Measurements from ENCODE around the gene EIF2AK3.

The EIF2AK3 gene

DNA sequence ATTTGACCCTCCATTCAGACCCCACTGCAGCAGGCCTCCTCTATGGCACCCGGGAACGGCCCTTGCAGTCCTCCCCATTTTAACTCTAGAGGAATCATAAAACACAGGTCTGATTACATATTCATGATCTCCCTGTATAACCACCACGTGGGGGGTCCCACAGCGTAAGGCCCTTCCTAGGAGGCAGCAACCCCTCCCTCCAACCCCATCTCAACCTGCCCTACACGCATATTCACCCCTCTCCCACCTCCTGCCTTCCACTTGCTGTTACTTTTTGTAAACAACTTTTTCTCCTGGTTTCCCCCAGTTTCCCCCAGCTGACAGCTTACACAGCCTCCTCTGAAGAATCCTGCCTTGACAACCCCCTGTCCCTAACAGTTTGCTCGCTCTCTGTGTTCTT is 89.6 kb downstream of the EIF2AK3 start:
- DNase-seq: no peak

DNA sequence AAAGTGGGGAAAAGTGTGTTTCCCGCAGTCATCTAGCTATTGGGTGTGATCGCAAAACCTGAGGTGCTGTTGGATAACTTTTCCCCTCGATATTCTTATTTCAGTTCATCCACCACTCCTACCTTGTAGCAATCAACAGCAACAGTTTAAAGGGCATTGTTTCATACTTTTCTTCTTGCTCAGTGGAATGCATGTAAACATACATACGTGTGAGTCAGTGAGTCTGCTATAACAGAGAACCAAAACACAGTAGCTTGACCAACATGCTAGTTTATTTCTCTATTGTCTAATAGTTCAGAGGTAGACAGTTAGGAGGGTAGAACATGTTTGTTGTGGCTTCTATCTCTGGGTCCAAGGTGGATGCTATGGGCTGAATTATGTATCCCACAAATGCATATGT is 97.2 kb downstream of the EIF2AK3 start:
- no peak for DNase-seq

DNA sequence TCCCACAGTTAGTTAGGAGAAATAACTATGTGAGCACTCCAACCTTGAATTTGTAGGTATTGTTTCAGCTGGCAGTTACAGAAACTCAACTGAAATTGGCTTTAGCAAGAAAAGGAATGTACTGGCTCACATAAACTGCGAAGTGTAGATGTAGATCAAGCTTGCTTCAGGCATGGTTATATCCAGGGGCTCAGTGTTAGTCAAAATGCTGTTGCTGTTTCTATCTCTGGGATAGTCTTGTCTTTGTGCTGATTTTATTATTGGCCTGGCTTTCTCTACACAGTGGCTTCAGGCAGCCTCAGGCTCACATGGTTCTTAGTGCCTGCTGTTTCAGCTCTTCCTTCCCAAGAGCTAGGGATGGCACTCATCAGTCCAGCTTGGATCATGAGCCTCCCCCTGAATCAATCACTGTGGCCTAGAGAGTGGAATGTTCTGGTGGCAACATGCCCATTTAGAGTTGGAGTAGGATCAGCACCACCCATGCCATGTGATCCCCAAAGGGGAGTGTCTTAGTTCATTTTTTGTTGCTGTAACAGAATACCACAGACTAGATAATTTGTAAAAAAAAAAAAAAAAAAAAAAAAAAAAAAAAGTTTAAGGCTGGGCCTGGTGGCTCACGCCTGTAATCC is 105.7 kb downstream of the EIF2AK3 start:
- peak; percentile 8 for DNase-seq

DNA sequence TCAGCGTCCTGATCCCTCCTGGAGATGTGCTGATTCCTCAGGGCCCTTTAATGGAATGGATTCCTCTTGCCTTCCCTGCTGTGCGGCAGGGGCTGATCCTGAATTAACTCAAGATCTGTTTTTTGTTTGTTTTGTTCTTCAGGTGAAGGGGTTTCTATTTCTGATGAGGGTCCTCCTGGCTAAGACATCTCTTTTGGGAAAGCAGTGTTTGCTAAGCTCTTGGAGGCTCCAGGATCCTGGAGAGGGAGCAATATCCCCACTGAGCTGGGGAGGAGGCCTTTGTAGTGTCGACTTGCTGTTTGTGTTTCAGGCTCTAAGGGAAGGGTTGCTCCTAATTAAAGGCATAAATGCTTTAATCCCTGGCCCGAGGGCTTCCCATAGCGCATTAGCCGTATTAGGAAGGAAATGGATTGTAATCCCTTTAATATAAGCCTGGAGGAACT is 109.5 kb downstream of the EIF2AK3 start:
- no peak for DNase-seq

Data from fibroblast of skin of right quadriceps (primary cell).